Body of pancreas (tissue), 4 donors: Measurements from ENCODE around the gene RNF130.

Experiments used
- CTCF ChIP-seq, 7 experiments: fragments of 450-650 bp in 4 of 7; fragments of 200-600 bp in 3 of 7; sonication (generic) in 3 of 7; IDR thresholded peaks; one replicate each; pipeline ENCODE4 v1.5.1; 2016 to 2019; ENCODE audit warnings: antibody characterized with exemption in 7 of 7
- POLR2A ChIP-seq, 3 donors: fragments of 450-650 bp; IDR thresholded peaks; one replicate each; pipeline ENCODE4 v1.6.1; 2016; ENCODE audit warnings: antibody characterized with exemption in 3 of 3, mild to moderate bottlenecking in 2 of 3

DNA sequence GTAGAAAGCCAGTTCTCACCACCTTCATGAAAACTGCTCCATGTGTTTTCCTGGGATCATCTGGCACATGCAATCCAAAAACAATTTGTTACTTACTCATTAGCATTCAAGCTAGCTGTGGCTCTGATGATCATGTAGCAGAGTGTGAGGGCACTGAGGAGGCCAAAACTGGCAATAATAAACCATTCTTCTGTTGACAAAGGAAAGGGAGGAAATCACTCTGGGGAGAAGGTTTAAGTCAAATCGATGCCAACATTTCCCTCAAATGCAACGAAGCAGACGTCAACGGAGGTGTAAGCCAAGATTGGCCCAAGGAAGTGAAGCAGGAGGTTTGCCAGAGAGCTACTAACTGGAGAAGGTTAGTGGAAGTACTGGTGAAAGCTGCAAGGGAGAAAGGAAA is 108.2 kb downstream of the RNF130 start:
- TF ChIP-seq CTCF (IDR thresholded peaks at IDR 0.05) (no peak), POLR2A (IDR thresholded peaks at IDR 0.05) (no peak)
